Neural cell (in vitro differentiated cells): ENCODE results near the gene DNHD1.

ENCODE experiments used
- CTCF ChIP-seq: fragments of 450-650 bp; IDR thresholded peaks from 2 replicates; pipeline ENCODE4 v1.5.1; 2014; ENCODE audit warnings: antibody characterized with exemption, mild to moderate bottlenecking, moderate library complexity; ENCODE audit not compliant: poor library complexity, severe bottlenecking
- EZH2 ChIP-seq: fragments of 200-600, 300-800 bp; shearing (Covaris generic), sonication (generic); IDR thresholded peaks from 2 replicates; pipeline ENCODE4 v1.6.1; 2014; ENCODE audit warnings: antibody characterized with exemption, low read length, borderline replicate concordance, mild to moderate bottlenecking; ENCODE audit not compliant: insufficient read depth, poor library complexity, severe bottlenecking
- RAD21 ChIP-seq: fragments of 450-650 bp; conservative IDR thresholded peaks from 2 replicates; pipeline ENCODE4 v1.6.1; 2014; ENCODE audit warnings: antibody characterized with exemption, mild to moderate bottlenecking, moderate library complexity
- REST ChIP-seq: IDR thresholded peaks from 2 replicates; pipeline ENCODE4 v1.6.1; 2012; ENCODE audit warnings: borderline replicate concordance

GRCh38 chr11:6569706-6570105 is 72.6 kb downstream of the DNHD1 start:
- TF ChIP-seq CTCF (no peak), REST (no peak), EZH2 (no peak), RAD21 (no peak)
